K562 (cell line): ENCODE measurements around the gene SESN2. TPM values are rescaled to one million over a fixed set of nuclear protein-coding genes. Genes with fewer than 3 reads are reported as not detected.
A peak's percentile ranks its signal among the peaks of the same experiment; 100 is the strongest.

Experiments
- ARID1B ChIP-seq: fragments of 450-650 bp; IDR thresholded peaks from 2 replicates; pipeline ENCODE4 v1.6.1; 2016; ENCODE audit warnings: antibody characterized with exemption, mild to moderate bottlenecking, inconsistent platforms
- BCL6 ChIP-seq: fragments of 250-450 bp; sonication (Bioruptor Pico); IDR thresholded peaks from 2 replicates; pipeline ENCODE4 v1.4.0; 2020
- BRF1 ChIP-seq: IDR thresholded peaks from 3 replicates; pipeline ENCODE4 v1.6.1; 2011; ENCODE audit warnings: borderline replicate concordance, mild to moderate bottlenecking; ENCODE audit not compliant: insufficient read length; ENCODE audit errors: extremely low read depth
- CBFA2T2 ChIP-seq: fragments of 450-650 bp; conservative IDR thresholded peaks from 2 replicates; pipeline ENCODE4 v1.6.1; 2017; ENCODE audit warnings: mild to moderate bottlenecking
- CEBPG ChIP-seq, 3 experiments: fragments of 200-800 bp in 1 of 3; sonication (Bioruptor generic) in 1 of 3; sonication (generic) in 1 of 3; formaldehyde crosslinking in 1 of 3; IDR thresholded peaks in 2 of 3; conservative IDR thresholded peaks in 1 of 3; 2 replicates each; pipeline versions ENCODE4 v1.6.1 to v1.8.0; 2016 to 2022; ENCODE audit warnings: missing compliant biosample characterization in 2 of 3, missing genetic modification characterization in 2 of 3, mild to moderate bottlenecking in 1 of 3, missing genetic modification reagents in 1 of 3
- CLOCK ChIP-seq: fragments of 250-450 bp; sonication (Bioruptor Pico); IDR thresholded peaks from 2 replicates; pipeline ENCODE4 v1.4.0; 2020; ENCODE audit warnings: mild to moderate bottlenecking, moderate library complexity, borderline replicate concordance
- DEAF1 ChIP-seq: fragments of 450-650 bp; formaldehyde crosslinking; IDR thresholded peaks from 2 replicates; pipeline ENCODE4 v1.4.0; 2020; ENCODE audit warnings: mild to moderate bottlenecking, moderate library complexity
- FUS ChIP-seq: fragments of 200-400 bp; formaldehyde crosslinking; optimal IDR thresholded peaks from 2 replicates; pipeline ENCODE3; 2017; ENCODE audit warnings: low read depth, low read length
- GABPB2 ChIP-seq: fragments of 250-450 bp; sonication (Bioruptor Pico); conservative IDR thresholded peaks from 2 replicates; pipeline ENCODE4 v1.5.1; 2021; ENCODE audit warnings: mild to moderate bottlenecking
- HIVEP1 ChIP-seq: fragments of 250-450 bp; sonication (Bioruptor Pico); IDR thresholded peaks from 2 replicates; pipeline ENCODE4 v1.4.0; 2020; ENCODE audit warnings: mild to moderate bottlenecking
- JUN ChIP-seq, 2 experiments: sonication (generic) in 1 of 2; formaldehyde crosslinking in 1 of 2; IDR thresholded peaks; 2 replicates each; pipeline versions ENCODE4 v1.6.1 to v1.8.0; 2012 to 2022; ENCODE audit warnings: borderline replicate concordance in 2 of 2, mild to moderate bottlenecking in 2 of 2, improper control_type of control experiment in 1 of 2, low read depth in 1 of 2, low read length in 1 of 2, missing genetic modification reagents in 1 of 2
- NEUROD1 ChIP-seq: fragments of 150-350 bp; IDR thresholded peaks from 2 replicates; pipeline ENCODE4 v1.6.1; 2014; ENCODE audit warnings: borderline replicate concordance, low read length, low read depth; ENCODE audit not compliant: partially characterized antibody
- TCFL5 ChIP-seq: fragments of 250-450 bp; sonication (Bioruptor Pico); conservative IDR thresholded peaks from 2 replicates; pipeline ENCODE4 v1.6.1; 2021; ENCODE audit warnings: mild to moderate bottlenecking, moderate library complexity, matching md5 sums
- TRIM25 ChIP-seq: fragments of 450-650 bp; IDR thresholded peaks from 2 replicates; pipeline ENCODE4 v1.7.0; 2016; ENCODE audit warnings: borderline replicate concordance
- ZNF512 ChIP-seq: IDR thresholded peaks from 2 replicates; pipeline ENCODE4 v1.6.1; 2016; ENCODE audit warnings: missing genetic modification characterization, missing compliant biosample characterization
- ZNF655 ChIP-seq: fragments of 250-450 bp; sonication (Bioruptor Pico); IDR thresholded peaks from 2 replicates; pipeline ENCODE4 v1.5.0; 2021
- ZNF696 ChIP-seq: fragments of 250-450 bp; sonication (Bioruptor Pico); conservative IDR thresholded peaks from 2 replicates; pipeline ENCODE4 v1.4.0; 2020; ENCODE audit warnings: mild to moderate bottlenecking, moderate library complexity
- ZSCAN29 ChIP-seq: fragments of 450-650 bp; IDR thresholded peaks from 2 replicates; pipeline ENCODE4 v1.6.1; 2017
- polyA plus RNA-seq, 8 experiments: library from polyadenylated mRNA; depleted of rRNA in 4 of 8; stranded (reverse) in 5 of 8; unstranded in 3 of 8; fragments of >200 nt; fragmentation: Nextera tagmentation in 2 of 8; fragmentation: Illumina TruSeq in 1 of 8; extraction: Ambion mirVana in 2 of 8; extraction: Trizol in 1 of 8; gene quantifications; 2 replicates each; pipeline versions ENCODE4 v1.2.1 to v1.2.3, GENCODE V29; 2011 to 2014; ENCODE audit warnings: inconsistent platforms in 1 of 8, missing spikeins in 1 of 8
- total RNA-seq, 7 experiments: library from RNA; depleted of rRNA in 6 of 7; stranded (reverse); fragments of >200 nt in 6 of 7; fragmentation: Illumina TruSeq in 2 of 7; extraction: Trizol in 2 of 7; gene quantifications; 2 replicates each; pipeline versions ENCODE4 v1.2.1 to v1.2.3, GENCODE V29; 2011 to 2021; ENCODE audit warnings: low replicate concordance in 1 of 7

The SESN2 gene
- total and polyA plus RNA-seq, 9 of the 15 experiments (the other 6 are each of a cell fraction or from before 2014, with no cell fraction given) = 3.7 to 71.3 (median 16.8) TPM

GRCh38 chr1:28248273-28249012, 10.9 kb upstream of the SESN2 start (continued):
- TF ChIP-seq GABPB2 (no peak), ZSCAN29 (no peak), CLOCK (CRISPR knock-in tag) (no peak), ZNF696 (no peak), CBFA2T2 (no peak), BCL6 (CRISPR knock-in tag) (no peak), NEUROD1 (no peak), CEBPG (CRISPR knock-in tag; IDR thresholded peaks at IDR 0.05) (no peak), CEBPG (tag; conservative IDR thresholded peaks at IDR 0.05 in 1 of 2, IDR thresholded peaks at IDR 0.05 in 1 of 2) (no peak), ARID1B (no peak), ZNF512 (tag) (no peak), DEAF1 (CRISPR knock-in tag) (peak; percentile 77), HIVEP1 (CRISPR knock-in tag) (no peak), JUN (IDR thresholded peaks at IDR 0.05; ENCODE audit: borderline replicate concordance, low read depth, low read length) (0 out of 2 replicates have a peak, but pooled peaks have one; percentile 8), JUN (CRISPR knock-in tag; IDR thresholded peaks at IDR 0.05; ENCODE audit: borderline replicate concordance) (no peak), BRF1 (no peak), TCFL5 (CRISPR knock-in tag) (no peak), TRIM25 (no peak), ZNF655 (no peak), FUS (no peak)
